ENCODE measurements around the gene RET. TPM values are rescaled to one million over a fixed set of nuclear protein-coding genes. Genes with fewer than 3 reads are reported as not detected.

The RET gene
- total RNA-seq, 4 donors from 2014 or later = 0.23 to 2.1 (median 0.78) TPM

DNA sequence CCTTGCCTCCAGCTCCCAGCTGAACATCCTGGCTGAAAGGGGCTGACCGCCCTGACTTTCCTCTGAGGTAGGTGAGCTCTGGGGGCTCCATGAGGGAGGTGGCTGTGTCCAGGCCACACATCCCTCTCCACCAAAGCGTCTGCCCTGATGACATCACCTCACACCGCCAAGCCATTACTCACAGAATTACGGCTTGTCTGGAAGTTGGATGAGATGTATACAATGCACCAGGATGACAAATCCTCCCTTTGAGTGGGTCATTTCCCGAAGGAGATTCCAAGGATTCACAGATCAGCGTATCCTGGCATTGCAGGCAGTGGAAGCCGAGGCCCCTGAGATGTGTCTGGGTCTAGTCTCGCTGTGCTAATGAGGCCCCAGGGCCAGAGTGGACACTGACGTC, 15.1 kb upstream of the RET start:
- H3K9me3 ChIP-seq = no peaks in the 10 kb centered on the region
- H3K27ac ChIP-seq = no peak overlapping the region
- H3K27me3 ChIP-seq = peaks cover 20% of the 10 kb centered on the region
- no peak for DNase-seq (ENCODE audit: low spot score in 2 of 2)
- 87% methylated on average over 3 of the region's 9 CpGs for WGBS
- no peaks in the 10 kb centered on the region for H3K4me1 ChIP-seq
- TF ChIP-seq, protein P1, sequence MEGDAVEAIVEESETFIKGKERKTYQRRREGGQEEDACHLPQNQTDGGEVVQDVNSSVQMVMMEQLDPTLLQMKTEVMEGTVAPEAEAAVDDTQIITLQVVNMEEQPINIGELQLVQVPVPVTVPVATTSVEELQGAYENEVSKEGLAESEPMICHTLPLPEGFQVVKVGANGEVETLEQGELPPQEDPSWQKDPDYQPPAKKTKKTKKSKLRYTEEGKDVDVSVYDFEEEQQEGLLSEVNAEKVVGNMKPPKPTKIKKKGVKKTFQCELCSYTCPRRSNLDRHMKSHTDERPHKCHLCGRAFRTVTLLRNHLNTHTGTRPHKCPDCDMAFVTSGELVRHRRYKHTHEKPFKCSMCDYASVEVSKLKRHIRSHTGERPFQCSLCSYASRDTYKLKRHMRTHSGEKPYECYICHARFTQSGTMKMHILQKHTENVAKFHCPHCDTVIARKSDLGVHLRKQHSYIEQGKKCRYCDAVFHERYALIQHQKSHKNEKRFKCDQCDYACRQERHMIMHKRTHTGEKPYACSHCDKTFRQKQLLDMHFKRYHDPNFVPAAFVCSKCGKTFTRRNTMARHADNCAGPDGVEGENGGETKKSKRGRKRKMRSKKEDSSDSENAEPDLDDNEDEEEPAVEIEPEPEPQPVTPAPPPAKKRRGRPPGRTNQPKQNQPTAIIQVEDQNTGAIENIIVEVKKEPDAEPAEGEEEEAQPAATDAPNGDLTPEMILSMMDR (IDR thresholded peaks at IDR 0.05) = no peak
- TF ChIP-seq EP300 (IDR thresholded peaks at IDR 0.05) (no peak), POLR2A (IDR thresholded peaks at IDR 0.05) (no peak)
- no peak overlapping the region for H3K4me3 ChIP-seq
- H3K36me3 ChIP-seq = no peaks in the 10 kb centered on the region

DNA sequence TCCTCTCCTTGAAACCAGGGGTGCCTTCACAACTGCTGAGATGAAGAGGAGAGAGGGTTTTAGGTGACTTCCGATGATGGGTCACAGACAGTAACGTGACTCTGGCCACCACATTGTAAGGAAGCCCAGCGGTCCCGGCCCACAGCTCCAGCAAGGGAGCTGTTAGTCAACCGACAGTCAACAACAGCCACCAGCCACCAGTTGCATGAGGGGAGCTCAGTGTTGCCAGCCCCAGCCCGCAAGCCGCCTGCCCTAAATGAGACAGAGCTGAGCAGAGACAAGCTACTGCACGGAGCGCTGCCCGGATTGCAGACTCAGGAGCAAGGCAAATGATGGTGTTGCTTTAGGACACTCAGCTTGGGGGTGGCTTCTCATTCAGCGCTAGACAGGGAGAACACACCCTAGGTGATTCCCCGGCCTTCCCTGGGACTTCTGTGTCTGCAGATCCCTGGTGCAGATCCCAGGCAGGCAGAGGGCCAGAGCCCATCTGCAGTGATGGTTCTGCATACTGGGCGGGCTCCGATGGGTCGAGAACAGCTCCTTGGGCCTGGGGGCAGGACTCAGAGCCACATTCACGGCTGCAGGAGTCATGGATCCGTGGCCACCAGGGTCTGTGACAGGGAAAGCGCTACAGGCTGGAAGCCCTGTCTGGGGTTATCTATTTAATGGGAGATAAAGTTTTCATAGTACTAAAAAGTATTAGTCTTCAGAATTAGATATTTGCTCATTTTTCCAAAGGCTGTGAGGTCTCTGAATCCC, 14.3 kb upstream of the RET start:
- Histone ChIP-seq H3K27ac (no peak overlapping the region), H3K36me3 (no peaks in the 10 kb centered on the region), H3K9me3 (no peaks in the 10 kb centered on the region), H3K4me3 (no peak overlapping the region), H3K4me1 (no peaks in the 10 kb centered on the region), H3K27me3 (peaks cover 12% of the 10 kb centered on the region)
- DNase-seq (ENCODE audit: low spot score in 2 of 2) = no peak
- no peak for TF ChIP-seq EP300 (IDR thresholded peaks at IDR 0.05)
- TF ChIP-seq, protein P1 (IDR thresholded peaks at IDR 0.05) = no peak
- no peak for TF ChIP-seq POLR2AphosphoS5 (IDR thresholded peaks at IDR 0.05)
- no peak for TF ChIP-seq POLR2A (IDR thresholded peaks at IDR 0.05)
- 87% methylated on average over 13 of the region's 18 CpGs for WGBS

DNA sequence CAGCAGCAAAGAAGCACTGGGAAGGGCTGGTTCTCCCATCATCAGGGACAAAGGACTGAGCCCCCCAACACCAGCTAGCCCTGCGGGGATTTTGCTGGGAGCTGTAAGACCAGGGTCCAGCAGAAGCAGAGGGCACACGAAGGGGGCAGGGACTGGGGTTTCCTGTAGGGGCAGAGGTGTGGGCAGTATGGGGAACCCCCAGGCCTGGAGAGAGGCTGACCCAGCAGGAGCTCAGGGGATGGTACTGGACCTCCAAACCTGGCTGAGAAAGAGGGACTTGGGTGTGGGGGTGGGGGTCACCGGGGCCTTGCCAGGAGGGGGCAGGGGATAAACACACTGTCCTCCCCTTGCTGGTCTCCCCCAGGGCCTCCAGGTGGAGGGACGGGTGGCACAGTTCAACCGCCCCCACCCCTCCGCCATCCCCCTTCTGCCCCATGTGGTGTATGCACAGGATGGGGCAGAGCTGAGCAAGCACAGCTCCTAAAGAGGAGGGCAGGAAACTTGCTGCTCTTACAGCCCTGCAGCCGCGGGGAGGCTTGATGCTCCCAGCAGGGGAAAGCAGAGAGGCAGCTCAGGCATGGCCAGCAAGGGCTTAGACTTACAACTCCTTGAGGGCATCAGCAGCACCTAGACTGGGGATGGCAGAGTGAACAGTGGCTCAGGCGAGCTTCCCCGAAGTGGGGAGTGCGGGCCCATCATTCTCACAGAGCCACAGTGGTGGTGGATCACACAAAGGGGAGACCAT, 12.4 kb upstream of the RET start:
- WGBS = 100% methylated on average over 5 of the region's 11 CpGs
- Histone ChIP-seq H3K27ac (no peak overlapping the region), H3K9me3 (no peaks in the 10 kb centered on the region), H3K4me3 (no peak overlapping the region), H3K36me3 (no peaks in the 10 kb centered on the region), H3K27me3 (no peaks in the 10 kb centered on the region), H3K4me1 (no peaks in the 10 kb centered on the region)
- no peak for DNase-seq (ENCODE audit: low spot score in 2 of 2)
- no peak for TF ChIP-seq POLR2A (IDR thresholded peaks at IDR 0.05)
- no peak for TF ChIP-seq EP300 (IDR thresholded peaks at IDR 0.05)
- TF ChIP-seq, protein P1 (IDR thresholded peaks at IDR 0.05) = no peak
- no peak for TF ChIP-seq POLR2AphosphoS5 (IDR thresholded peaks at IDR 0.05)

DNA sequence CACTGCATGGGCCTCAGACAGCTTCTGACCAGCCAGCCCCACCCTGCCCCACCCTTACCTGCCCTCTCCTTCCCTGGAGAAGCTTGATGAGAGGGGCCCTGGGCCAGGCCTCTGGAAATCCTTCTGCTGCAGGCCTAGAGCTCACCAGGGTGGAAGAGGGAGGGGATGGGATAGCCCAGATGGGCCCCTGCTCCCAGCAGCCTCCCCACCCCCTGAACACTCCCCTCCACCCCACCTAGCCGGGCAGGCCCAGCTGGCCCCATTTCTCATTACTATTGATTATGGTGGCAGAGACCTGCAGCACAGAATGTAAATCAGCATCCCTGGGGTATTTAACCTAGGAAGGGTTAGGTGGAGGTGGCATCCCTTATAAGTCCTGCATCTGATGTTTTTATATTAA, 11.6 kb upstream of the RET start:
- H3K9me3 ChIP-seq = no peaks in the 10 kb centered on the region
- H3K4me1 ChIP-seq = no peaks in the 10 kb centered on the region
- 90% methylated on average over 1 of the region's 1 CpG for WGBS
- H3K4me3 ChIP-seq = no peak overlapping the region
- peaks cover 2% of the 10 kb centered on the region for H3K27me3 ChIP-seq
- H3K27ac ChIP-seq = no peak overlapping the region
- no peaks in the 10 kb centered on the region for H3K36me3 ChIP-seq
- DNase-seq (ENCODE audit: low spot score in 2 of 2) = no peak
- TF ChIP-seq POLR2A (IDR thresholded peaks at IDR 0.05) (no peak), EP300 (IDR thresholded peaks at IDR 0.05) (no peak), POLR2AphosphoS5 (IDR thresholded peaks at IDR 0.05) (no peak)
- TF ChIP-seq, protein P1 (IDR thresholded peaks at IDR 0.05) = no peak

DNA sequence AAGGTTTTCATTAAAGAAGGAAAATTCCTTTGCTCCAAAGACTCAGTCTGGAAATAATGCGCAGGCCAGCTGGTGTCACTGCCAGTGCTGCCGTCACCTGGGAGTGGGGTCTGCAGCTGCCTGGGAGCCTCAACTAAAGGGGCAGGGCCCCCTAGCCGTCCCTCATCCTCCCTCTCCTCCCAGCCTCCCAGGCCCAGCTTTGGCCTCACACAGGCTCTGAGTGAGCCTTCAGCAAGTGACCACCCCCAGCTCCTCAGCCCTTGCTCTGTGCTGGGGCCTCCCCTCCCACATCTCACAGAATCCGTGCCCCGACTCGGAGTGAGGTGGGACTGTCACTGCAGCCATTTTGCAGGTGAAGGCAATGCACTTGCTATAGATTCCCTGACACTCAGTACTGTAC, 11.1 kb upstream of the RET start:
- Histone ChIP-seq H3K4me1 (no peaks in the 10 kb centered on the region), H3K27me3 (peaks cover 5% of the 10 kb centered on the region), H3K27ac (no peak overlapping the region), H3K36me3 (no peaks in the 10 kb centered on the region), H3K4me3 (no peak overlapping the region), H3K9me3 (no peaks in the 10 kb centered on the region)
- 85% methylated on average over 6 of the region's 6 CpGs for WGBS
- TF ChIP-seq EP300 (IDR thresholded peaks at IDR 0.05) = no peak
- TF ChIP-seq POLR2A (IDR thresholded peaks at IDR 0.05) = no peak
- TF ChIP-seq POLR2AphosphoS5 (IDR thresholded peaks at IDR 0.05) = no peak
- TF ChIP-seq, protein P1 (IDR thresholded peaks at IDR 0.05) = no peak
- no peak for DNase-seq (ENCODE audit: low spot score in 2 of 2)
